GM03348 (cell line): ENCODE measurements around the gene CC2D2A.
A peak's percentile ranks its signal among the peaks of the same experiment; 100 is the strongest.

ENCODE experiments used
- DNase-seq: peaks from one replicate; pipeline ENCODE4 v3.0.0; 2012; ENCODE audit warnings: low spot score

CC2D2A gene

DNA sequence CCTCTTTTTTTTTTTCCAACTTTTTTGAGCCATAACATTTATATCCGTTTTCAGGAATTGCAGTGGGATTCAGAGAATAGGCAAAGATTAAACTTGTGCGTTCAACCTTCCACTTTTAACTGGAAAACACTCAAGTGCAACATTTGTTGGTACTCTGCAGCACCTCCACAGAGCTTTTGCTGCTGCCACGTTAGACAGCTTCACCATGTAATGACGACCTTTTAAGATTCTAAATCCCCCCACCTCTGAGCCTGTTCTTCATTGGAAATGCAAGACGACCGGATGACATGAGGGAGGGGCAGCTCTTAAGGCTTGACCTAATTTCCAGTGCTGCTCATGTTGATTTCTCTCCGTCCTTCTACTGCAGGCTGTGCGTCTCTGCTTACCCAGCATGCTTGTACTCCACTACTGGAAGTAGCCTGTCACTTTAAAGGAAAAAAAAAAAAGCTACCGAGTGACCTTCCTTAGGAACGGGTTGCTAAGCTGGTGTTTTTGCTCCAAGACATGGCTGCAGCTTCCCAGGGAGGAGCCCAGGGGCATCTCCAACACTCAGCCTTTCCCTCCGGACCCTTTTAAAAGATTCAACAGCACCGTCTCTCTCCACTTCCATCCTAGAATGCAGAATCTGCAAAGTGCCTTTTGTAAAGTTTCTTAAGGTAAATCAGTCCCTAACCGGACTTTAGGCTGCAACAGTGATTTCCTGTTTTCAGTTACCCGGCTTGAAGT lies at the start of gene CC2D2A:
Gene CC2D2A, plus strand, starts transcription at position 481 of the 726 bp plus-strand sequence. CDS start 6,051 bp downstream, outside the sequence.
- DNase-seq = peak; percentile 56

DNA sequence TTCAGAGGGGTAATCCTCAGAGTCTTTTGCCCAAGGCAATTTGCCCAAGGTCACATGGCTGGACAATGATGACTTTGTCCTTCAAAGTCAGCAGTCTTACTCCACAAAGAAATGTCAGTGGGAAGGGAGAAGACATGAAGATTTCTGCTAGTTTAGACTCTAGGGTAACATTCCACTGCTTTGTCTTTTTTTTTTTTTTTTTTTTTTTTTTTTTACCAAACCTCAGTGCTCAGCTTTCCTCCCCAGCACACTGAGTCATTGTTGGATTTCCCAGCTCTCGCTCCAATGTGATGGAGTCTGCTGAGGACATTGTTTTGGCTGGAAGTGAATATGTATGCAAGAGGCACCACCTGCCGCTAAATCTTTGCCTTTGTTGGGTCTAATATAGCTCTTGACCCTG lies 49.0 kb upstream of the CC2D2A start:
- DNase-seq = peak; percentile 69

- no peak for DNase-seq
These were observed 46.4 kb upstream of the CC2D2A start for GRCh38 chr4:15423285-15423711.

DNA sequence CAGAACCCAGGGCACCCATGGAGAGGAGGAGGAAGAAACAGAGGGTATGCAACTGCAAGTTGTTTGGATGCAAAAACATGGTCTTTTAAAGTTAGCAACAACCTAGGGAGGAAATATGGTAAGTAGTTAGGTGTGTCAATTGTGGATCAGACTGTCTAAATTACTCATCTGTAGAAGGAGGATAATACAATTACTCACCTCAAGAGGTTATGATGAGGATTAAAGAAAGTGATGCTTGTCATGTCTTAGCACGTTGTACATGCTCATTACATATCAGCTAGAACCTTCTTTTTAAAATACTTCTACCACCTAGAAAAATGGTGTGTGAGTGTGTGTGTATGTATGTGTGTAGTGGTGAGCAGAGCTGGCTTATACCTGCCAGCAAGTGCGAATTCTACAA lies 44.2 kb upstream of the CC2D2A start:
- no peak for DNase-seq

DNA sequence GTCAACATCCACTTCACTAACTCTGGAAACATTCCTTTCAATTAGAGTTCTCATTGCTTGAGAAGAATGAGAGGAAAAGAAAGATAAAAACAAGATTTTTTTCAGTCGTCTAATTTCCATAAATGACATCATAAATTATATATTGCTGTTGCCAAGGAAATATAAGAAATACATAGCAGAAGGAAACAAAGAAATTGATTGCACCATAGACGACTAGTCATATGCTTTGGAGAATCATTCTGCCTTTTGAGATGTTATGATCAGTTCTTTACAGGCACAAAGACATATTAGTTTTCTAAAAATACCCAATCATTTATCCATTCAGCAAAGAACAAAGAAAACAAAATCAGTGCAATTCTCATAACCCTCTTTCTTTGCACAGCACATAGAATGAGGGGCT lies 42.5 kb upstream of the CC2D2A start:
- no peak for DNase-seq

DNA sequence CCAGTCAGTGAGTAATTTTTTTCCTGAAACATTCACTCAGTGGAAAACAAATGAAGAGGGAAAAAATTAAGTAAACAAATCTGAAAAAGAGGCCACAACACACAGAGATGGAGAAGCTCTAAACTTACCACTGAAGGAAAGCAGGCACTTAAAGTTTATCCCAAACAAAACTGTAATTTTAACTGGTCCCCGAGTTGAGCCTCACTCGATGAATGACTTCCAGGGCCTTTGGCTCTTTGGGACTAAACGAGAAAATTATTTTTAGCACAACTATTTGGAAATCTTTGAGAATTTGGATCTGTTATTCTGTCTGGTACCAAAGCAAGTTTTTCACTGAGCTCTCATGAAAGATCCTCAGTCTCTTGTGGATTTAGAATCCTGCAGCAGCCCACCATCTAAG lies 42.0 kb upstream of the CC2D2A start, which contains the start of gene C1QTNF7:
Gene C1QTNF7, plus strand, starts transcription at position 333 of the 400 bp plus-strand sequence. CDS start 7,711 bp downstream, outside the sequence.
- DNase-seq = no peak

GRCh38 chr4:15428611-15429010 lies 41.1 kb upstream of the CC2D2A start:
- no peak for DNase-seq

- DNase-seq = peak; percentile 25
These were observed 35.6 kb upstream of the CC2D2A start for GRCh38 chr4:15434091-15434490.

- DNase-seq = no peak
These were observed 35.0 kb upstream of the CC2D2A start for GRCh38 chr4:15434676-15435075.

DNA sequence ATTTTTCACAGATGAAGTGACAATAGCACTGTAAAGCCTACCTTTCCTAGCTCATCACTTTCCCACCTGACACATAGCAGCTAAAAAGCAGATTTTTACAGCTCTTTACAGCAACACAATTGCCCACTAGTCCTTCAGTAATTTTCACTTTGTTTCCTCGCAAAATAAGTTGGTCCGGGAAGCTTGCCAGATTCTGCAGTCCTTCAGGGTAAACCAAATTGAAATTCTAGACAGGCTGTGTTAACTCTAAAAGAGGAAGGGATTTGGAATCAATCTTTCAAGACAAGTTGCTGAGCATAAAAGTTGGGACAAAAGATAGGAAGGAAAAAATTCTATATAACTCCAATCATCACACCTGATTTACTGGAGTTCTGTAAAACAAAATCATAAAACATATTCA lies 33.2 kb upstream of the CC2D2A start:
- no peak for DNase-seq

DNA sequence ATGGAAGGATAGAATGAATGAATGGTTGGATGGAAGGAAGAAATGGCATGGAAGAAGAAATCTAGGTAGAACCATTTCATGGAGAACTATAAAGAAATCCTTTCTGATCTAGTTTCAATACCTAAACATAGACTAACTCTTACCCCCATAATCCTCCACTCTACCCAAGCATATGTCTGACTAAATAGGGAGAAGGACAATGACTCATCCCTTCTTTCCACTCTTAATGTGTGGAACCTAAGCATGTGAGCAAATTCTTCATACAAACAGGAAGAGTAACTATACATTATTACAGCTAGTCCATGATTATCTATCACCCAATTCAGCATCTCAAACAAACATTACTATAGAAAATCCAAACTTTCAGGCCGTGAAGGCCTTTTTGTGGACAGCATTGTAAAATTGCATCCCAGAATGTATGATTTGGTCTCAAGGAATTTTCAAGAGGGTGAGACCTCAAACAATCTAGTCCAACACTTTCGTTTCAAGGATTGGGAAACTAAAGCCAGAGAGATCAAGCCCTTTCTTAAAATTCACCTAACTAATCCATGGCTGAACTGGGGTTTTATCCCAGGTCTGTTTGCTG lies 30.6 kb upstream of the CC2D2A start:
- DNase-seq = peak; percentile 9

DNA sequence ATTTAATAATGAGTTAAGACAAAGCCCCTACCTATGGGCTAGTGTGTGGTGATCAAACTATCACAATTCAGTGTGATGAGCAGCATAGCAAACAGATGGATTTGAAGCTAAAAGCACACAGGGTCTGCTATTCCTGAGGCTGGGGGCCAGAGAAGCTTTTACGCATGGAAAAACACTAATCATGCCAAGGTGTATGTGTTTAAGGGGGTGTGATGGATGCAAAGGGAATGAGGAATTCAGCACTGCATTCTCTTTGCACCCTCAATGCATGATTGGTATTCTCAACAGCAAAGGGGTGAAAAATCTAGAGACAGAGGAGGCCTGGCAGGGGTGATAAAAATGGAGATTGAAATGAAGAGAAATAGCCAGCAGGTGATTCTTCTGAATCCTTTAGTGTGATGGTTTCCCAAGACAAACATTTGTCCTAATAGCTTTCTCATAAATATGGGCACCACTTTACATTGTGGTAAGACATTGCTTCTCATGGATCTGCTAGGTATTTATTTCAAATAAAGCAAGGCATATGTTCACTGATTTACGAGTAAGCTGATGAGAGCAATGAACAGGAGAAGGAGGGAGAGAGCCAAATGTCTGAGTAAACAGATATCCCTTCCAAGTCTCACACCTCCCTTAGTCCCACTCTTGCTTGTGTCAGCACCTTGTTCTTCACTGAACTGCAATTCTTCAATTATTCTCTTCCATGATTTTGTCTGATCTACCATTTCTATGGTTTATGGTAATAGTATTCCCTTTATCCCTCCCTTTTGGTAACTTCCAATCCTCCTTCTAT lies 26.1 kb upstream of the CC2D2A start:
- DNase-seq = no peak

GRCh38 chr4:15444276-15444675 lies 25.4 kb upstream of the CC2D2A start:
- DNase-seq = no peak

DNA sequence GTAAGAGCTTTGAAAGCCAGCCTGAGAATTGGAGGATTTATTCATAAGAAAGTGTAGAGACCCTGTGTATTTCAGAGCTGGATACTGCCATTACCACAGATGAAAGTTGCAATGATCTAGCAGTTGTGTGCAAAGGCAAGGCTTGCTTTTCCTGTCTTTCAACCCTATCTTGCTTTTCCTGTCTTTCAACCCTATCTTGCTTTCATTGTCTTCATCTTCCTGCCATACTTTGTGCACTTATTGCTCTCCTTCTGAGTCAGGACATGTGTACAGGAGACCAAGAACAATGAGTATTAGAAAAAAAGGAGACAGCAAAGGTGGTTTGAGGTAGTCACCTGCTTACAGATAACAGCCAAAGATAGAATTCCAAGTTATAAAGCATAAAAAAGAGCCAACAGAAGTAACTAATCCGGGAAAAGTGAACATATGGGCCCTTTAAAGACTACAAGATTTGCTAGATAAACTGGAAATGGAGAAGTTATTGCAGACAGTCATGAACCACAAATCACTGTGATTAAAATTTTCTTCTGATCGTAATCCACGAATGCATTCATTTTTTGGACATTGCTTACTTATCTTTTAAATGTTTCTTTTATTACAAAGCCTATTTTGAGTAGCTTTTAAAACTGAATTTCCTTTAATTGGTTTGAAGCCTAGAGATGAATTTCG lies 24.7 kb upstream of the CC2D2A start:
- no peak for DNase-seq

DNA sequence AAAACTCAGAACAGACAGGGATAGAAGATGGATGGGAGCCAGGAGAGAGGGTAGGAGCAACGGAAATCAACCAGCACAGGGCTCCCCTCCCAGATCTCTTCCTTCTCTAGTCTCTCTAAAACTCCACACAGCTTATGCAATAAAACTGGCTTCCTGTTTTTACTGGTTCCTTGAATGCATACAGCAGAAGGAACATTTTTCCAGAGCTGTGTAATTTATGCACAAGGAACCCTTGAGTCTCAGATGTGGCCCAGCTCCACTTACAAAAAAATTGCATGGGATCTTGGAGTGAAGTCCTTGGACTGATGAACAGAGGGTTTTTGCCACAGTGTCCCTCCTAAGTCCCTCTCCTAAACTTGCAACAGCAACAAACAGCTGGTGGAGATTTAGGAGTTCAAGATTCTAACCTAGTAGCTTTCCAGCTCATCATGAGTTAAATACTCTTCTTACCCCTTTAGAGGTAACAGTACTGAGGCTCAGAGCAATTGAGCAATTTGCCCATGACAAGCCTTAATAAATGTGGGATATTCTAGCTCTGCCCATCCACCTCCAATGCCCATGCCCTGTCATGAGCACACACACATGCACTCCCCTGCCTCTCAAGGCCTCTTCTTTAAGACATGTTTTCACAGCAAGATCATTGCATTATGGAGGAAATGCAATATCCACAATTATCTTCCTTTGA lies 18.4 kb upstream of the CC2D2A start:
- DNase-seq = peak; percentile 38

GRCh38 chr4:15451866-15452765 lies 17.6 kb upstream of the CC2D2A start:
- peak; percentile 81 for DNase-seq

- peak; percentile 73 for DNase-seq
These were observed 14.4 kb upstream of the CC2D2A start for GRCh38 chr4:15455290-15455689.

DNA sequence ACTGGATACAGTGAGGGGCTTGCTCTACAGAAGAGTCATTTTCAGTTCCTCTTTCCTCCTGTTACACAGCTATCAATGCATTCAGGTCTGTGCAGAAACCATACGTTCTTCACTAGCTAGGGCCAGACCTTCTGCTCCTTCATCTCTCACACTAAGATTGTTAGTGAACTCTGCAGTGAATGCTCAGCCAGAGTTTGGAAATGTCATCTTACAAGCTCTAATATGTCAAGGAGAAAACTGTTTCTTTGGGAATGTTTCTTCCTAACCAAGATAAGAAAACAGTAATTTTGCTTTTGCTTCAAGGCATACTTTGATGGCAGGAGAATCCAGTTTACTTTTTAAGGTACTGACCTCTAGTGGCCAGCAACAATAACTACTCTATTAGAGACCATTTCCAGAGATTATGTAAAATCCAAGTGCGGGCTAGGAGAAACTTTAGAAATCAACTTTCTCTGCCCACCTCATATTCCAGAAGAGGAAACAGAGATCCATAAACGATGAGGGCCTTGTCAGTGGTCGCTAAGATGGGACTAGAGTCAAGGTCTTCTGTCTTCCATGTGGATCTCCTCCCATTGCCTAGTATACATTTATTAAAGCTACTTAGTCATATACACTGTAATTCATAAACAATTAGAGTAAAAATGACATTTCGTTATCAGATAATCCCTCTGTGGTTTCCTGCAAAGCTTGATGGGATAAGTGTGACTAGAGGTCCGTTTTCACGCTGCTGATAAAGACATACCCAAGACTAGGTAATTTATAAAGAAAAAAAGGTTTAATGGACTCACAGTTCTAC lies 12.1 kb upstream of the CC2D2A start:
- peak; percentile 47 for DNase-seq

DNA sequence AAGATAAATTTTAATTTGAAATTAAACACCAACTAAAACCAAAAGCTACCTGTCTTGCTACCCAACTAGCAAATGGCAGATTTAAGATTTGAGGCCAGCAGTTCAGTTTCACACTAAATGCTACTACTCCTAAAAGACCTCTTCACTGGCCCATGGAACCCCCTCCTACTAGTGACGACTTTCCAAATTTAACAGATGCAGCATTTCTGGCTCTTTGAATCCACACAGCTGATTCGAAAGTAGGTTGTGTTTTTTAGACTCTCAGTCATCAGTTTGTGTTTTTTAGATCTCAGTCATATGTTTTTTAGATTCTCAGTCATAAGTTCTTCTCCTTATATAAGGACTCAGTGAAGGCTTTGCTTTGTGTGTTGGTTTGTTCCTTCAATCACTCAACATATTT lies 11.1 kb upstream of the CC2D2A start:
- no peak for DNase-seq

DNA sequence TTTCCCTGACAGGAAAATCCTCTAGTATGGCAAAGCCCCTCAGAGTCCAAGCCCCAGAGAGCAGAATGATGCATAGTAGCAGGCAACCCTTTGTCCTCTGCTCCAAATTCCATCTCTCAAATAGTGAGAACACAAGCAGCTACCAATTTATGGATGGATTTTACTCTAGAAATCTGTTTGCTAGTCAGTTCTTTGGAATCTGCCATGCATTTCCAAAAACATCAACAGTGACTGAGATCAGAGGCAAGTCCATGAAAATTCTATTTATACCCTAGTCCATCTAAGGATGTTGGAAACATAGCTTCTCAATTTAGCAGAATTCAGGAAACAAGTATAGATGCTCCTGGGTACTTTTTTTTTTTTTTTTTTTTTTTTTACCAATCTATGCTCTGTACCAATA lies 10.0 kb upstream of the CC2D2A start:
- no peak for DNase-seq
